HFFc6 (cell line): ENCODE data around the gene SAMD13. TPM values are rescaled to one million over a fixed set of nuclear protein-coding genes. Genes with fewer than 3 reads are reported as not detected.

ENCODE experiments used
- DNase-seq: peaks from one replicate; pipeline ENCODE4 v3.0.0-alpha.2; 2018
- H3K27ac Mint-ChIP-seq: 2 replicates; pipeline ENCODE4 v1.8.0; 2020; ENCODE audit warnings: mild to moderate bottlenecking, mixed read lengths
- H3K27me3 Mint-ChIP-seq: 2 replicates; pipeline ENCODE4 v1.8.0; 2021; ENCODE audit warnings: mild to moderate bottlenecking, moderate library complexity, mixed read lengths; ENCODE audit not compliant: insufficient read depth
- H3K36me3 Mint-ChIP-seq: 2 replicates; pipeline ENCODE4 v1.8.0; 2021; ENCODE audit warnings: low read depth, mixed read lengths
- H3K4me1 Mint-ChIP-seq: 2 replicates; pipeline ENCODE4 v1.8.0; 2020; ENCODE audit warnings: low read depth, mixed read lengths
- H3K4me3 Mint-ChIP-seq: 2 replicates; pipeline ENCODE4 v1.8.0; 2020; ENCODE audit warnings: mild to moderate bottlenecking, moderate library complexity, mixed read lengths
- H3K9me3 Mint-ChIP-seq: 2 replicates; pipeline ENCODE4 v1.8.0; 2020; ENCODE audit warnings: mild to moderate bottlenecking, mixed read lengths
- CTCF ChIP-seq: fragments of 200-600 bp; sonication (generic); IDR thresholded peaks from 2 replicates; pipeline ENCODE4 v1.5.0; 2021; ENCODE audit warnings: antibody characterized with exemption, mild to moderate bottlenecking
- total RNA-seq, 6 experiments: library from RNA; stranded (reverse); fragmentation: NEBNext Ultra II Directional; extraction: Animal tissue kit (Norgen Biotek cat#: 25700); gene quantifications; 2 replicates in 1 of 6; 3 replicates in 5 of 6; pipeline ENCODE4 v1.2.3, GENCODE V29; 2021

Gene SAMD13
- total RNA-seq, 6 experiments from 2014 or later: 0.36 to 1.1 (median 0.45) TPM

- Mint-ChIP-seq H3K9me3 (no peaks in the 10 kb centered on the region), H3K27me3 (peaks cover 10% of the 10 kb centered on the region), H3K36me3 (no peaks in the 10 kb centered on the region), H3K4me3 (no peak overlapping the region), H3K27ac (no peak overlapping the region), H3K4me1 (peaks cover 32% of the 10 kb centered on the region)
- TF ChIP-seq CTCF: no peak
- no peak for DNase-seq
These were observed 43.9 kb upstream of the SAMD13 start for GRCh38 chr1:84257617-84258016.

- DNase-seq: no peak
- no peak overlapping the region for H3K27ac Mint-ChIP-seq
- H3K9me3 Mint-ChIP-seq: no peaks in the 10 kb centered on the region
- peaks cover 10% of the 10 kb centered on the region for H3K27me3 Mint-ChIP-seq
- no peak overlapping the region for H3K4me3 Mint-ChIP-seq
- H3K4me1 Mint-ChIP-seq: peaks cover 14% of the 10 kb centered on the region
- no peaks in the 10 kb centered on the region for H3K36me3 Mint-ChIP-seq
- no peak for TF ChIP-seq CTCF
These were observed 42.1 kb upstream of the SAMD13 start for GRCh38 chr1:84259376-84259775.

- peaks cover 8% of the 10 kb centered on the region for H3K4me1 Mint-ChIP-seq
- no peak for TF ChIP-seq CTCF
These were observed 41.5 kb upstream of the SAMD13 start for GRCh38 chr1:84259989-84260388.

GRCh38 chr1:84260852-84261518 is 40.5 kb upstream of the SAMD13 start:
- Mint-ChIP-seq H3K4me1 (no peaks in the 10 kb centered on the region), H3K27me3 (peaks cover 10% of the 10 kb centered on the region), H3K4me3 (no peak overlapping the region), H3K27ac (no peak overlapping the region), H3K36me3 (no peaks in the 10 kb centered on the region), H3K9me3 (no peaks in the 10 kb centered on the region)
- TF ChIP-seq CTCF: no peak
- DNase-seq: no peak

More at GRCh38 chr1:84259989-84260388, 41.5 kb upstream of the SAMD13 start:
- no peak for DNase-seq
- H3K4me3 Mint-ChIP-seq: no peak overlapping the region
- no peaks in the 10 kb centered on the region for H3K36me3 Mint-ChIP-seq
- H3K27me3 Mint-ChIP-seq: peaks cover 10% of the 10 kb centered on the region
- no peak overlapping the region for H3K27ac Mint-ChIP-seq
- no peaks in the 10 kb centered on the region for H3K9me3 Mint-ChIP-seq

GRCh38 chr1:84264961-84265360 is 36.5 kb upstream of the SAMD13 start:
- H3K36me3 Mint-ChIP-seq: no peaks in the 10 kb centered on the region

More at GRCh38 chr1:84264961-84265360, 36.5 kb upstream of the SAMD13 start:
- DNase-seq: no peak
- no peak for TF ChIP-seq CTCF
- Mint-ChIP-seq H3K9me3 (no peaks in the 10 kb centered on the region), H3K4me1 (no peaks in the 10 kb centered on the region), H3K27me3 (peaks cover 6% of the 10 kb centered on the region; the same call in 1 of the 2 replicates), H3K27ac (no peak overlapping the region), H3K4me3 (no peak overlapping the region)
